CD4-positive, alpha-beta T cell (primary cell): ENCODE data around the gene OR1N1. TPM values are rescaled to one million over a fixed set of nuclear protein-coding genes. Genes with fewer than 3 reads are reported as not detected.

Source experiments
- ATAC-seq: fragments of 200-7000 bp; cut with Tn5 transposase; one replicate; pipeline ENCODE4 v1.10.0; 2022; ENCODE audit warnings: mild to moderate bottlenecking; ENCODE audit not compliant: poor library complexity
- CTCF ChIA-PET: fragments of 350-600 bp; sonication (Branson Sonifier 250); formaldehyde crosslinking; loops from one replicate; lab custom pipeline; 2021; ENCODE audit warnings: antibody characterized with exemption, inconsistent platforms; lab: Charles Lee
- POLR2A ChIA-PET: fragments of 350-600 bp; sonication (Branson Sonifier 250); formaldehyde crosslinking; loops from one replicate; lab custom pipeline; 2021; ENCODE audit warnings: antibody characterized with exemption, inconsistent platforms; lab: Charles Lee
- DNase-seq, 14 experiments: peaks; one replicate each; pipeline ENCODE4 v3.0.0-alpha.2; 2013 to 2020; ENCODE audit warnings: mixed read lengths in 2 of 14
- H3K27ac ChIP-seq, 2 donors: one replicate each; pipeline versions ENCODE4 v1.5.1 to v1.7.0; 2013; ENCODE audit warnings: low read length in 2 of 2, low read depth in 1 of 2, mild to moderate bottlenecking in 1 of 2
- H3K27me3 ChIP-seq, 2 experiments: 1 replicate in 1 of 2; 2 replicates in 1 of 2; pipeline versions ENCODE4 v1.6.1 to v1.7.0; 2013; ENCODE audit warnings: low read length in 2 of 2, control low read depth in 1 of 2, mild to moderate bottlenecking in 1 of 2, moderate library complexity in 1 of 2; ENCODE audit not compliant: insufficient read depth in 2 of 2, control insufficient read depth in 1 of 2
- H3K36me3 ChIP-seq: one replicate; pipeline ENCODE4 v1.6.1; 2013; ENCODE audit warnings: low read length, control low read depth; ENCODE audit not compliant: insufficient read depth
- H3K4me1 ChIP-seq: one replicate; pipeline ENCODE4 v1.6.1; 2013; ENCODE audit warnings: low read length, control low read depth; ENCODE audit not compliant: insufficient read depth
- H3K4me3 ChIP-seq: one replicate; pipeline ENCODE4 v1.5.1; 2013; ENCODE audit warnings: mild to moderate bottlenecking, low read length, moderate library complexity
- H3K9me3 ChIP-seq, 2 experiments: 1 replicate in 1 of 2; 2 replicates in 1 of 2; pipeline versions ENCODE4 v1.6.1 to v1.7.0; 2013; ENCODE audit warnings: low read length in 2 of 2, mild to moderate bottlenecking in 2 of 2, control low read depth in 1 of 2, moderate library complexity in 1 of 2; ENCODE audit not compliant: control insufficient read depth in 1 of 2, insufficient read depth in 1 of 2
- H3K27ac Mint-ChIP-seq: one replicate; pipeline ENCODE4 v1.8.0; 2020; ENCODE audit warnings: mixed read lengths
- H3K27me3 Mint-ChIP-seq: one replicate; pipeline ENCODE4 v1.8.0; 2021; ENCODE audit warnings: mixed read lengths
- H3K36me3 Mint-ChIP-seq: one replicate; pipeline ENCODE4 v1.8.0; 2021; ENCODE audit warnings: low read depth, mixed read lengths
- H3K4me1 Mint-ChIP-seq: one replicate; pipeline ENCODE4 v1.8.0; 2021; ENCODE audit warnings: low read depth, mixed read lengths
- H3K4me3 Mint-ChIP-seq: one replicate; pipeline ENCODE4 v1.8.0; 2020; ENCODE audit warnings: mild to moderate bottlenecking, mixed read lengths
- H3K9me3 Mint-ChIP-seq: one replicate; pipeline ENCODE4 v1.8.0; 2020; ENCODE audit warnings: mixed read lengths
- intact Hi-C, 2 experiments: fragments of 100-400 bp; cut with DNase I in 1 of 2; cut with micrococcal nuclease in 1 of 2; formaldehyde crosslinking; loops; one replicate each; pipeline versions ENCODE4 v1.15.1 to v1.9.0; 2023 to 2025; cut with DNase I, micrococcal nuclease
- total RNA-seq, 174 experiments: library from RNA in 2 of 174; stranded (reverse) in 2 of 174; gene quantifications; one replicate each; pipeline ENCODE4 v1.2.3 and lab custom pipeline; 2021 to 2026
- TF ChIP-seq, protein P1 (sequence below): fragments of 200-600 bp; IDR thresholded peaks from one replicate; pipeline ENCODE4 v1.8.0; 2022; ENCODE audit warnings: antibody characterized with exemption, mild to moderate bottlenecking

OR1N1 gene
- total RNA-seq, 2 experiments from 2014 or later, result not detected

DNA sequence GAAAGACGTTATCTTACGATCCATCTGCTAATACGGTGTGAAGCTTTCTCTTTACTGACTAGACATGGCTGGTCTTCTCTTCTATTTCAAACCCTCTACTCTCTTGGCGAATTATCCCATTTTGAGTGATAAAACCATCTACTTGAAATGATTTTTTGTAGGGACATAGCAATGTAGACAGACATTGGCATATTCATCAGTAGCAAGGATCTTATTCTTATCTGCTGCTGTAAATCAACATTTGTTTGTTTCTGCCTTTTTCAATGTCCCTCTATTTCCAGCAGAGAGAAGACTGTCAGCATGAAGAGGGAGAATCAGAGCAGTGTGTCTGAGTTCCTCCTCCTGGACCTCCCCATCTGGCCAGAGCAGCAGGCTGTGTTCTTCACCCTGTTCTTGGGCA lies 8.3 kb downstream of the OR1N1 start, which contains the start of gene OR1J4:
Gene OR1J4 (plus strand): TSS at position 301 of the 400 bp plus-strand sequence. CDS start 0 bp downstream, at position 301.
- no peaks in the 10 kb centered on the region for H3K4me1 Mint-ChIP-seq
- intact Hi-C loops, result no loop called here

DNA sequence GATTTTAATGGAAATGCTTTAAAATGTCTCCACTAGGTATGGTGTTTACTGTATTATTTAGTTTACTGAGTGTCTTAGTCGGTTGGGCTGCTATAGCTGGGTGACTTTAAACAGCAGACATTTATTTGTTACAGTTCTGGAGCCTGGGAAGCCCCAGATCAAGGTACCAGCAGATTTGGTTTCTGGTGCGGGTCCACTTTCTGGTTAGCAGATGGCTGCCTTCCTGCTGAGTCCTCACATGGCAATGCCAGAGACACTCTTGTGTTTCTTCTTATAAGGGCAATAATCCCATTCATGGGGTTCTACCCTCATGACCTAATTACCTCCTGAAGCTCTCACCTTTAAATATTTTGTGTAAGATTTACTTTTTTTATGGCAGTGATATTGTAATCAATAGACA lies 8.9 kb downstream of the OR1N1 start:
- peaks cover 3 to 12% of the 10 kb centered on the region in 2 experiments for H3K27me3 ChIP-seq
- CTCF ChIA-PET, result no interaction called here

More for the DNA sequence above, 8.3 kb downstream of the OR1N1 start, which contains the start of gene OR1J4:
- Histone ChIP-seq H3K4me1 (no peaks in the 10 kb centered on the region), H3K36me3 (no peaks in the 10 kb centered on the region), H3K4me3 (no peak within 1 kb of the TSS), H3K27ac (no peak within 1 kb of the TSS), H3K9me3 (no peaks in the 10 kb centered on the region), H3K27me3 (peaks cover 4 to 12% of the 10 kb centered on the region in 2 experiments)
- Mint-ChIP-seq H3K27ac (no peak within 1 kb of the TSS), H3K4me3 (no peak within 1 kb of the TSS), H3K36me3 (no peaks in the 10 kb centered on the region), H3K9me3 (no peaks in the 10 kb centered on the region), H3K27me3 (peaks cover 21% of the 10 kb centered on the region)
- CTCF ChIA-PET, result no interaction called here
- POLR2A ChIA-PET, result no interaction called here
- TF ChIP-seq, protein P1, sequence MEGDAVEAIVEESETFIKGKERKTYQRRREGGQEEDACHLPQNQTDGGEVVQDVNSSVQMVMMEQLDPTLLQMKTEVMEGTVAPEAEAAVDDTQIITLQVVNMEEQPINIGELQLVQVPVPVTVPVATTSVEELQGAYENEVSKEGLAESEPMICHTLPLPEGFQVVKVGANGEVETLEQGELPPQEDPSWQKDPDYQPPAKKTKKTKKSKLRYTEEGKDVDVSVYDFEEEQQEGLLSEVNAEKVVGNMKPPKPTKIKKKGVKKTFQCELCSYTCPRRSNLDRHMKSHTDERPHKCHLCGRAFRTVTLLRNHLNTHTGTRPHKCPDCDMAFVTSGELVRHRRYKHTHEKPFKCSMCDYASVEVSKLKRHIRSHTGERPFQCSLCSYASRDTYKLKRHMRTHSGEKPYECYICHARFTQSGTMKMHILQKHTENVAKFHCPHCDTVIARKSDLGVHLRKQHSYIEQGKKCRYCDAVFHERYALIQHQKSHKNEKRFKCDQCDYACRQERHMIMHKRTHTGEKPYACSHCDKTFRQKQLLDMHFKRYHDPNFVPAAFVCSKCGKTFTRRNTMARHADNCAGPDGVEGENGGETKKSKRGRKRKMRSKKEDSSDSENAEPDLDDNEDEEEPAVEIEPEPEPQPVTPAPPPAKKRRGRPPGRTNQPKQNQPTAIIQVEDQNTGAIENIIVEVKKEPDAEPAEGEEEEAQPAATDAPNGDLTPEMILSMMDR, result no peak
- DNase-seq (no peak), ATAC-seq (no peak)

DNA sequence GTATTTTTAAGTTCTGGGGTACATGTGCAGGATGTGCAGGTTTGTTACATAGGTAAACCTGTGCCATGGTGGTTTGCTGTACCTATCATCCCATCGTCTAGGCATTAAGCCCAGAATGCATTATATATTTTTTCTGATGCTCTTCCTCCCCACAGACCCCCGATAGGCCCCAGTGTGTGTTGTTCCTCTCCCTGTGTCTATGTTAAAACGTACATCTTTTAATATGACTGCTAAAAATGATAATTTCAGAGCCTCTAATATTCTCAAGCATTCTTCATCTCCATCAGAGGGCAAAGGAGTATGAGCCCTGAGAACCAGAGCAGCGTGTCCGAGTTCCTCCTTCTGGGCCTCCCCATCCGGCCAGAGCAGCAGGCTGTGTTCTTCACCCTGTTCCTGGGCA lies 16.6 kb downstream of the OR1N1 start, which contains the start of gene OR1J2:
Gene OR1J2 (plus strand): TSS at position 301 of the 400 bp plus-strand sequence. CDS start 0 bp downstream, at position 301.
- no peak within 1 kb of the TSS for H3K4me3 Mint-ChIP-seq
- H3K4me1 Mint-ChIP-seq, result no peaks in the 10 kb centered on the region
- no peaks in the 10 kb centered on the region for H3K36me3 ChIP-seq
- no peaks in the 10 kb centered on the region for H3K4me1 ChIP-seq
- H3K36me3 Mint-ChIP-seq, result no peaks in the 10 kb centered on the region
- TF ChIP-seq, protein P1, result no peak
- DNase-seq, result no peak
- peaks cover 0 to 10% of the 10 kb centered on the region in 2 experiments for H3K27me3 ChIP-seq
- CTCF ChIA-PET, result no interaction called here
- ATAC-seq, result no peak
- intact Hi-C loops, result no loop called here
- H3K4me3 ChIP-seq, result no peak within 1 kb of the TSS
- H3K9me3 Mint-ChIP-seq, result no peaks in the 10 kb centered on the region
- no peak within 1 kb of the TSS for H3K27ac ChIP-seq
- H3K9me3 ChIP-seq, result no peaks in the 10 kb centered on the region
- H3K27ac Mint-ChIP-seq, result no peak within 1 kb of the TSS
- POLR2A ChIA-PET, result no interaction called here
- H3K27me3 Mint-ChIP-seq, result peaks cover 31% of the 10 kb centered on the region

More for the DNA sequence above, 8.9 kb downstream of the OR1N1 start:
- Histone ChIP-seq H3K9me3 (no peaks in the 10 kb centered on the region), H3K36me3 (no peaks in the 10 kb centered on the region), H3K4me1 (no peaks in the 10 kb centered on the region), H3K27ac (no peak overlapping the region), H3K4me3 (no peak overlapping the region)
- intact Hi-C loops, result no loop called here
- H3K4me3 Mint-ChIP-seq, result no peak overlapping the region
- no peak for ATAC-seq
- no peaks in the 10 kb centered on the region for H3K36me3 Mint-ChIP-seq
- TF ChIP-seq, protein P1, result no peak
- POLR2A ChIA-PET, result no interaction called here
- H3K9me3 Mint-ChIP-seq, result no peaks in the 10 kb centered on the region
- no peak overlapping the region for H3K27ac Mint-ChIP-seq
- no peak for DNase-seq
- H3K27me3 Mint-ChIP-seq, result peaks cover 16% of the 10 kb centered on the region
- H3K4me1 Mint-ChIP-seq, result no peaks in the 10 kb centered on the region
